Epithelial cell of proximal tubule (primary cell): ENCODE measurements around the gene NKX6-2. TPM values are rescaled to one million over a fixed set of nuclear protein-coding genes. Genes with fewer than 3 reads are reported as not detected.

Experiments
- DNase-seq: peaks from one replicate; pipeline ENCODE4 v3.0.0-alpha.2; 2011; ENCODE audit warnings: low read depth
- H3K4me3 ChIP-seq: 2 replicates; pipeline ENCODE4 v1.5.1; 2011; ENCODE audit warnings: low read depth, mild to moderate bottlenecking, low read length
- total RNA-seq: library from RNA; depleted of rRNA; stranded (reverse); fragments of >200 nt; gene quantifications from 2 replicates; pipeline ENCODE4 v1.2.3, GENCODE V29; 2015
- TF ChIP-seq, protein P1 (sequence below): conservative IDR thresholded peaks from 2 replicates; pipeline ENCODE4 v1.5.1; 2012; ENCODE audit warnings: low read depth, mild to moderate bottlenecking, low read length

The NKX6-2 gene
- total RNA-seq, 1 donor from 2014 or later = 1.2 TPM

DNA sequence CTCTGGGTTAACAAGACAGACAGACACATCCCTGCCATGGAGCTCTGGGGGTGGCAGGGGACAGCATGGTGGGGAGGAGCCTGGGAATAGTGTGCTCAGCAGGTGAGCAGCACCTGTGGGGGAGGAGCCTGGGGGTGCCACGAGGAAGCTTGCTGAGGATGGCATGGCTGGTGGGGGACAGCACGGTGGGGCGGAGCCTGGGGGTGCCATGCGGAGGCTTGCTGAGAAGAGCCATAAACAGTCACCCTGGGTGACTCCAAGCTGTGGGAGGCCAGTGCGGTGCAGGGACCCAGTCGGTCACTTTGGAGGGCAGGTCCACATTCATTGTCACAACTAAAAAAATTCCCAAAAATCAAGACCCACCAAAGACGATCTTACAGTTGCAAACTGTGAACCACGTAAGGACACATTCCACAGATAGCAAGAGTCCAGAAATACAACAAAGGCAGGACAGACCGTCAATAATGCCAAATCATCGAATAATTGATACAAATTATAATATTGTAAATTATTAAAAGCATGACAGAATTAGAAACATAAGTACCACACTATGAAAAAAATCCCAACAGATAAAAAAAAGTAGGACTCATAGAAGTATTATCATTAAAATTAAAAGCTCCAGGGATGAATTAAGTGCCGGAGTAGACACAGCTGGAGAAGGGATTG, 24.4 kb downstream of the NKX6-2 start:
- TF ChIP-seq, protein P1, sequence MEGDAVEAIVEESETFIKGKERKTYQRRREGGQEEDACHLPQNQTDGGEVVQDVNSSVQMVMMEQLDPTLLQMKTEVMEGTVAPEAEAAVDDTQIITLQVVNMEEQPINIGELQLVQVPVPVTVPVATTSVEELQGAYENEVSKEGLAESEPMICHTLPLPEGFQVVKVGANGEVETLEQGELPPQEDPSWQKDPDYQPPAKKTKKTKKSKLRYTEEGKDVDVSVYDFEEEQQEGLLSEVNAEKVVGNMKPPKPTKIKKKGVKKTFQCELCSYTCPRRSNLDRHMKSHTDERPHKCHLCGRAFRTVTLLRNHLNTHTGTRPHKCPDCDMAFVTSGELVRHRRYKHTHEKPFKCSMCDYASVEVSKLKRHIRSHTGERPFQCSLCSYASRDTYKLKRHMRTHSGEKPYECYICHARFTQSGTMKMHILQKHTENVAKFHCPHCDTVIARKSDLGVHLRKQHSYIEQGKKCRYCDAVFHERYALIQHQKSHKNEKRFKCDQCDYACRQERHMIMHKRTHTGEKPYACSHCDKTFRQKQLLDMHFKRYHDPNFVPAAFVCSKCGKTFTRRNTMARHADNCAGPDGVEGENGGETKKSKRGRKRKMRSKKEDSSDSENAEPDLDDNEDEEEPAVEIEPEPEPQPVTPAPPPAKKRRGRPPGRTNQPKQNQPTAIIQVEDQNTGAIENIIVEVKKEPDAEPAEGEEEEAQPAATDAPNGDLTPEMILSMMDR = no peak
- no peak overlapping the region for H3K4me3 ChIP-seq
- no peak for DNase-seq

GRCh38 chr10:132758865-132759264, 27.1 kb downstream of the NKX6-2 start:
- H3K4me3 ChIP-seq = no peak overlapping the region
- TF ChIP-seq, protein P1 = no peak
- no peak for DNase-seq

GRCh38 chr10:132757171-132757570, 28.8 kb downstream of the NKX6-2 start:
- no peak for DNase-seq
- no peak overlapping the region for H3K4me3 ChIP-seq
- TF ChIP-seq, protein P1 = no peak

GRCh38 chr10:132756591-132756990, 29.4 kb downstream of the NKX6-2 start:
- DNase-seq = no peak
- no peak overlapping the region for H3K4me3 ChIP-seq
- TF ChIP-seq, protein P1 = no peak

DNA sequence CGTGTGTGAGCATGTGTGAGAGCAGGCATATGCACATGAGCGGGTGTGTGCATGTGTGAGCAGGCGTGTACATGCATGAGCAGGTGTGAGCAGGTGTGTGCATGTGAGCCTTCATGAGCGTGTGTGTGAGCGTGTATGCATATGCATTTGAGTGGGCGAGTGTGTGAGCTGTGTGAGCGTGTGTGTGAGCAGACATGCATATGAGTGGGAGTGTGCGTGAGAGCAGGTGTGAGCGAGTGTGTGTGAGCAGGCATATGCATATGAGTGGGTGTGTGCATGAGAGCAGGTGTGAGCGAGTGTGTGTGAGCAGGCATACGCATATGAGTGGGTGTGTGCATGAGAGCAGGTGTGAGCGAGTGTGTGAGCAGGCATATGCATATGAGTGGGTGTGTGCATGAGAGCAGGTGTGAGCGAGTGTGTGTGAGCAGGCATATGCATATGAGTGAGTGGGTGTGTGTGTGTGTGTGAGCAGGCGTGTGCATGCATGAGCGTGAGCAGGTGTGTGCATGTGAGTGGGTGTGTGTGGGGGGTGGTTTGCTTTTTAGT, 30.7 kb downstream of the NKX6-2 start:
- no peak for DNase-seq
- TF ChIP-seq, protein P1 = no peak
- no peak overlapping the region for H3K4me3 ChIP-seq

DNA sequence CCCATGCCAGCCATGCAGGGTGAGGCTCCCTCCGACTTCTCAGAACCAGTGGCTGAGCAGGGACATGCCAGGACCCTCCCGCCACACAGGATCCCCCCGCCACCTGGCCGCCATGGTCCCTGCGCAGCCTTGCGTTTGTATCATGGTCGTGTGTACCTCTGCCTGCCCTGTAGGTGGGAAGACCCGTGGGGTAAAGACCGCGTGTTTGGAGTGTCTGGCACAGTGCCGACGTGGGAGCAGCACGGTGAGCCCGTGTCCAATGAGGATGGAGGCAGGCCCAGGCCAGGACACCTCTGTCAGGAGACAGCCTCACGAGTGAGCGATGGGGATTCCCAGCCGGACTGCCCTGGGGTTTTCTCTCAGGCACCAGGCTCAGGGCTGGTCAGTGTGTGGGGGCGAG, 31.9 kb downstream of the NKX6-2 start:
- TF ChIP-seq, protein P1 = no peak

GRCh38 chr10:132753596-132753995, 32.4 kb downstream of the NKX6-2 start:
- TF ChIP-seq, protein P1 = no peak
- no peak for DNase-seq
- no peak overlapping the region for H3K4me3 ChIP-seq

More for the DNA sequence above, 31.9 kb downstream of the NKX6-2 start:
- H3K4me3 ChIP-seq = no peak overlapping the region
- DNase-seq = no peak
